Measurements from ENCODE around the gene AP4B1.

AP4B1 gene

GRCh38 chr1:113850127-113850796 lies 54.3 kb downstream of the AP4B1 start:
- TF ChIP-seq FOXP2 (optimal IDR thresholded peaks at IDR 0.05; ENCODE audit: control extremely low read depth, extremely low read length, insufficient read depth) (no peak), POLR2AphosphoS5 (IDR thresholded peaks at IDR 0.05; ENCODE audit: borderline replicate concordance, low read depth, low read length) (peak; percentile 72; the same call in 1 of the 2 replicates), EZH2 (IDR thresholded peaks at IDR 0.05) (no peak)
- DNase-seq (ENCODE audit: low read depth, low spot score): peak; percentile 98
- H3K9me3 ChIP-seq (ENCODE audit: low read depth, low read length): peaks cover 13% of the 10 kb centered on the region; the same call in 1 of the 2 replicates
- H3K4me3 ChIP-seq: peak overlapping the region; percentile 55
- peak overlapping the region; percentile 100 for H3K27ac ChIP-seq
- peak overlapping the region; percentile 75 for H3K9ac ChIP-seq (ENCODE audit: insufficient read length)
- peaks cover 45% of the 10 kb centered on the region for H3K36me3 ChIP-seq (ENCODE audit: insufficient read depth, low read length)

GRCh38 chr1:113849072-113849471 lies 55.5 kb downstream of the AP4B1 start:
- DNase-seq (ENCODE audit: low read depth, low spot score): peak; percentile 80
- H3K36me3 ChIP-seq (ENCODE audit: insufficient read depth, low read length): peaks cover 36% of the 10 kb centered on the region
- H3K4me3 ChIP-seq: peak overlapping the region; percentile 23; the same call in 1 of the 2 replicates
- H3K9ac ChIP-seq (ENCODE audit: insufficient read length): peak overlapping the region; percentile 62
- H3K9me3 ChIP-seq (ENCODE audit: low read depth, low read length): peaks cover 13% of the 10 kb centered on the region; the same call in 1 of the 2 replicates
- TF ChIP-seq FOXP2 (optimal IDR thresholded peaks at IDR 0.05; ENCODE audit: control extremely low read depth, extremely low read length, insufficient read depth) (no peak), EZH2 (IDR thresholded peaks at IDR 0.05) (no peak), POLR2AphosphoS5 (IDR thresholded peaks at IDR 0.05; ENCODE audit: borderline replicate concordance, low read depth, low read length) (peak; percentile 36; the same call in 1 of the 2 replicates)
- H3K27ac ChIP-seq: peak overlapping the region; percentile 100

- H3K27ac ChIP-seq: no peak overlapping the region
- H3K36me3 ChIP-seq (ENCODE audit: insufficient read depth, low read length): peaks cover 47% of the 10 kb centered on the region
- DNase-seq (ENCODE audit: low read depth, low spot score): no peak
- H3K4me3 ChIP-seq: no peak overlapping the region
- no peak overlapping the region for H3K9ac ChIP-seq (ENCODE audit: insufficient read length)
- peaks cover 13% of the 10 kb centered on the region; the same call in 1 of the 2 replicates for H3K9me3 ChIP-seq (ENCODE audit: low read depth, low read length)
- TF ChIP-seq FOXP2 (optimal IDR thresholded peaks at IDR 0.05; ENCODE audit: control extremely low read depth, extremely low read length, insufficient read depth) (no peak), POLR2AphosphoS5 (IDR thresholded peaks at IDR 0.05; ENCODE audit: borderline replicate concordance, low read depth, low read length) (no peak), EZH2 (IDR thresholded peaks at IDR 0.05) (no peak)
These were observed 58.1 kb downstream of the AP4B1 start for GRCh38 chr1:113846391-113847035.
